DND-41 (cell line): ENCODE results near the gene KRTAP12-2.

Experiments
- EZH2 ChIP-seq: IDR thresholded peaks from 3 replicates; pipeline ENCODE4 v1.6.1; 2012; ENCODE audit warnings: borderline replicate concordance, low read depth, mild to moderate bottlenecking, moderate library complexity, low read length, inconsistent platforms; ENCODE audit not compliant: severe bottlenecking
- TF ChIP-seq, protein P1 (sequence below): IDR thresholded peaks from 2 replicates; pipeline ENCODE4 v1.5.1; 2012; ENCODE audit warnings: borderline replicate concordance, low read length, moderate library complexity, mild to moderate bottlenecking; ENCODE audit not compliant: poor library complexity, severe bottlenecking; ENCODE audit errors: extremely low read depth

DNA sequence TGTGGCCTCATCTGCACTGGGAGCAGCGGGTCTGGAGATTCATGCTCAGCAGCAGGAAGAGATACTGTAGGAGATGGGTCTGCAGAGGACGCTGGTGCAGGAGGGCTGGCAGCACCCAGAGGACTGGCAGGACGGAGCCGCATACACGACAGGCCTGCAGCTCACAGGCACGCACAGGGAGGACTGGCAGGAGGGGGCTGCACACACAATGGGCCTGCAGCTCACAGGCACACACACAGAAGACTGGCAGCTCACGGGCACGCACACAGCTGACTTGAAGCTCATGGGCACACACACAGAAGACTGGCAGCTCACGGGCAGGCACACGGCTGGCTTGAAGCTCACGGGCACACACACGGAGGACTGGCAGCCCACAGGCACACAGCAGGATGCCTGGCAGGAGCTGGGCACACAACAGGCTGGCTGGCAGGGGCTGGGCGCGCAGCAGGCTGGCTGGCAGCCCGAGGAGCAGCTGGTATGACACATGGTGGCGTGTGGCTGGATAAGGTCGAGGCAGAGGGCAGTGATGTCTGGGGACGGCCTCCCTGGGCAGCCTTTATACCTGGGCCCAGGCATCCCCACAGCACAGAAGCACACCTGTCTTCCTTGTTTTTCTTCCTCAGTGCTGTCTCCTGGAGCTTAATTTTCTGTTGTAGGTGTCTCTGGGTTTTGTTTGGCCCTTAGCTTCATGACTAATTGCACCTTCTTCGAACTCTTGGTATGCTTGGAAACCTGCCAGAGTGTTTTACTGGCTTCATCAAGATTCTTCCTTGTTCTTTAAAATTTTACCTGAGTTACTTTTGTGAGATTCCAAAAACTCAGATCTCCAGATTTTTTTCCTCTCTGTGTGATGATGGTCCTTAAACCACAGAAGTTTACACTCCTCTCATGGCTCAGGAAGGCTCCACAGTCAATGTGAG is at the start of gene KRTAP12-2:
- TF ChIP-seq EZH2, result no peak
- TF ChIP-seq, protein P1, sequence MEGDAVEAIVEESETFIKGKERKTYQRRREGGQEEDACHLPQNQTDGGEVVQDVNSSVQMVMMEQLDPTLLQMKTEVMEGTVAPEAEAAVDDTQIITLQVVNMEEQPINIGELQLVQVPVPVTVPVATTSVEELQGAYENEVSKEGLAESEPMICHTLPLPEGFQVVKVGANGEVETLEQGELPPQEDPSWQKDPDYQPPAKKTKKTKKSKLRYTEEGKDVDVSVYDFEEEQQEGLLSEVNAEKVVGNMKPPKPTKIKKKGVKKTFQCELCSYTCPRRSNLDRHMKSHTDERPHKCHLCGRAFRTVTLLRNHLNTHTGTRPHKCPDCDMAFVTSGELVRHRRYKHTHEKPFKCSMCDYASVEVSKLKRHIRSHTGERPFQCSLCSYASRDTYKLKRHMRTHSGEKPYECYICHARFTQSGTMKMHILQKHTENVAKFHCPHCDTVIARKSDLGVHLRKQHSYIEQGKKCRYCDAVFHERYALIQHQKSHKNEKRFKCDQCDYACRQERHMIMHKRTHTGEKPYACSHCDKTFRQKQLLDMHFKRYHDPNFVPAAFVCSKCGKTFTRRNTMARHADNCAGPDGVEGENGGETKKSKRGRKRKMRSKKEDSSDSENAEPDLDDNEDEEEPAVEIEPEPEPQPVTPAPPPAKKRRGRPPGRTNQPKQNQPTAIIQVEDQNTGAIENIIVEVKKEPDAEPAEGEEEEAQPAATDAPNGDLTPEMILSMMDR, result no peak
